DMS153 treated with DMSO at 0.1 percent for 48 hours (cell line): Measurements from ENCODE around the gene SHB.

Experiments
- DNase-seq: peaks from one replicate; lab custom pipeline; 2025; ENCODE audit not compliant: unreplicated experiment; lab: John Stamatoyannopoulos, UW

Gene SHB

GRCh38 chr9:37956904-37957663, 111.9 kb downstream of the SHB start:
- DNase-seq: no peak

DNA sequence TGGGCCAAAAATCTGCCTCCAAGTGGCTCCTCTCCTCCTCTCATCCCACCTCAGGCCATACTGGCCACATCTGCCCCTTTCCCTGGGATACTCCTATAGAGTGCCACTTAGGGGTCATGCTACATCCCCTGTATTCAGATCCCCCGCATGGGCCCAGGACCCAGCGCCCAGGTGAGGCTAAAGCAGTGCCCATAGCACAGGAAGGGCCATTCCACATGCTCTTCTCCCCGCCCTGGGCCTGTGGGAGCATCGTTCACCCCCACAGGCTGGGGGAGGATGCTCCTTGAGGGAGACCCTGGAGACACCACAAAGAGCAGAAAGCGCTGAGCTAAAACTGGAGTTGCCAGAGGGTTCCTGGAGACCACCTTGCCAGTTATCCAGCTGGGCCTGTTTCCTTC, 112.6 kb downstream of the SHB start:
- no peak for DNase-seq

DNA sequence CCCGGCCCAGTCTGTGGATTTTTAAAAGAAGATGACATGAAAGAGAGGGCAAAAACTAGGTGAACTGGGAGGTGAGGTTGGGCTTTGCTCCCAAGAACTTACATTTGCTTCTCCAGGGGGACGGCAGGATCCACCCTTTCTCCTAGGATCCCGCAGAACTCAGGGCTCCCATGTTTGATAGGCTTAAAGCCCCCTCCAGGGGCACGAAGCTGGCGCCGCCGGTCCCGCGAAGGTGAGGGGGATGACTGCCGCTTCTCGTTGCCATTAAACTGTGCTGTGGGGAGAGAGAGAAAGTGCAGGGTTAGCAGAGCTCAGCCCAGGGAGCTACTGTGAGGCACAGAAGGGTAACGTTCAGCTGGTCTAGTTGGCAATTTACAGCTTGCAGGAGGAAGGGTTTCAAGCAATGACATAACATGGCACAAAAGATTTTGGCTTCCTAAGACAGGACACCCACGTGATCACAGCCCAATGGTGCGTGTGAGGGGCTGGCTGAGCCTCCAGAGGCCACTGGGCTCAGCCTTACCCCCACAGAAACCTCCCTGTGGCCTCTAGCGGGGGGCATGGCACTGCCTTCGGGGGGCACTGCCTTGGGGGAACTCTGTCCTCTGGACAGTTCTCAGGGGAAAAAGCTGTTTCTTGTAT, 113.1 kb downstream of the SHB start:
- DNase-seq: no peak

DNA sequence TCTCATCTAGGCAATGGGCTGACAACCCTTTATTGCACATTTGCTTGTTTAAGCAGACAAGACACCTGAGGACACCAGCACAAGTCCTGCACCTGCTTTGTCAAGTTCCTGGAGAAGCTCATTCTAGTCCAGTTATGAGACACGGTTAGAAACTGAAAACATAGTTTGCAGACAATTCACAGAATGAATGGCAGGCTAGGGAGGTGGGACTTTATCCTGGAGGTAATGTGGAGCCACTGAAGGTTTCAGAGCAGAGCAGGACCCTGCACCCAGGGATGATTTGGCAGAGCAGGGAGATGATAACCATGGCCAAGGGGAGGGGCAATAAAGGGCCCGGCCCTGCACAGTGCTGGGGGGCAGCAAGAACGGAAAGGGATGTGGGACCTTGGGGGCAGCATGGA, 114.4 kb downstream of the SHB start:
- no peak for DNase-seq

- no peak for DNase-seq
Observed at GRCh38 chr9:37953775-37954437, 115.1 kb downstream of the SHB start.

- DNase-seq: no peak
Observed at GRCh38 chr9:37953206-37953774, 115.7 kb downstream of the SHB start.

GRCh38 chr9:37952731-37953130, 116.3 kb downstream of the SHB start:
- DNase-seq: no peak

DNA sequence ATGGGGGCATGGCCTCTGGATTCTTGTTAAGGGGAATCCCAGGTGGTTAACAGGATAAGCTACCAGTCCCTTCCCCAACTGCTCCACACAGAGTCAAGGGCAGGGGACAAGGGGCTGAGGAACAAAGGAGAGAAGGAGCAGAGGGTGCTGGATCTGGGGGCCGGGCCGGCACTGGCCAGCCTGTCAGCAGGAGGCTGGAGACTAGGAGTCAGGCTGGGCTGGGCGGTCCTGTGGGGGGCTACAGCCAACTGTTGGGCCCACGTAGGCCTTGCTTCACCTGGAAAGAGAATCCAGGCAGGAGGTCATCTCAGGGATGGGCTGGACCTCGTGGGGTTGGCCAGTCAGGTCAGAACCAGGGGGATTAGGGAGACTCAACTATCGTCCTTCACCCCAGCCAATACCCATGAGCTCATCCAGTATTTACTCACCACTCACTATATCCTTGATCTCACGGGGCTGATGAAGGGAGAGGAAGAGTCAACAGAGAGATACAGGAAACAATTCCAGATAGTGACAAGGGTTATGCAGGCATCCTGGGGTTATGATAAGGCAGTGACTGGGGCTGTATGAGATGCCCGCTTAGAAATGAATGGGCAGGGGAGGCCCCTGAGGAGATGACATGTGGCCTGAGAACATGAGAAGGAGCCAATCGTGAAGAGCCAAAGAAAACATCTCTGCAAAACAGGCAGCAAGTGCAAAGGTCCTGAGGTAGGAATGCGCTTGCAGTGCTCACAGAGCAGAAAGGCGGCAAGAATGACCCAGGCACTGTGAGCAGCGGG, 117.2 kb downstream of the SHB start:
- no peak for DNase-seq

- no peak for DNase-seq
Observed at GRCh38 chr9:37950561-37950960, 118.5 kb downstream of the SHB start.

DNA sequence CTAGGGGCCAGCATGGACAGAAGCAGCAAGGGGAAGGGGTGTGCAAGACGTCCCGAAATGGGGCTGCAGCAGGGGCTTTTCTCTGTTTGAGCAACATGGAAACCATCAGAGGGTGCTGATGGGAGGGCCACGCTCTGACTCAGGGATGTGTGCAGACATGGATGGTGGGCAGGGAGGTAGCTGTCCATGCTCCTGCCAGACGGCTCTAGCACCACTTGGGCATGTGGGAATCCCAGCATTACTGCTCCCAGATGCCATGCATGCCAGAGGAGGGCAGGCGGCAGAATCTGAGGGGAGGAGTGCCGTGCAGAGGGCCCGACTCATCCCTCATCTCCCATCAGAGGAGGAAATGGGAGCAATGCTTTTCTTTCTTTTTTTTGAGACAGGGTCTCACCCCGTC, 119.5 kb downstream of the SHB start:
- DNase-seq: no peak

DNA sequence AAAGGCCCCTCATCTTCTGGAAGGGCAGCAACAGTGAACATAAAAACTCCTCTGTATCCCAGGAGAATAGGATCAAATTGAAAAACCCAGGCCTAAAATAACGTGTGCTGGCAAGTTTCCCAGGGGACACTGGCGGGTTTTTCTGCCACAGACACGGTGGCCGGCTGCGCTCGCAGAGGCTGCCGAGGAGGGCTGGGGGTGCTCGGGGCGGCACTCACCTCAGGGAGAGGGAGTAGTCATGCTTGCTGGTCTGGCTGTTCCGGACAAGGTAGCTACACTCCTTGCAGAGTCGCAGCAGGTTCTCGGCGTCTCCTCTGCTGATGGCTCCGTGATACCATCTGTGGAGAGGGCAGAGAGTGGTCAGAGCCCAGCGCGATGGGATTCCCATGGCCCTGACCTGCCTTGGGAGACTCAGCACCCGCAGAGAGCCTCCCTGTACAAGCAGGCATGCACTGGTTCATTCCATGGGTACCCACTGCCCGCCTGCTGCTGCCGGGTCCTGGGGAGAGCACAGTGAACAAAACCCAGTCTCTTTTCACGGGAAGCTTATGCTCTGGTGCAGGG, 120.5 kb downstream of the SHB start:
- DNase-seq: no peak

DNA sequence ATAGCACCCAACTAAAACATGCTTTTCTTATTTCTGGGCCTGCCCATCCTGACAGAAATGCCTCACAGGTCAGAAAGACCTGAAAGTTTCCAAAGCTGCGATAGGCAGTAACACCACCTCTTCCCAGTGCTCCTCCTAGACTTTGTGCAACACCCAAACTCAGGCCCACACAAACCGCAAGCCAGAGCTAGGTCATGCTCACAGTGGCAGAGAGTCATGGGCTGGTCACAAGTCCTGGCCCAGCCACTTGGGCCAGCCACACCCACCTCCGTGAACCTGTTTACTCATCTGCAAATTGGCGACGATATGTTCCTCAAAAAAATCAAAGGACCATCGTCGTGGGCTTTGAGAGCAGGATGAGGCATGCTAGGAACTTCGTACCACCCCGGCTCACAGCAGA, 121.0 kb downstream of the SHB start:
- no peak for DNase-seq

GRCh38 chr9:37947471-37947870, 121.6 kb downstream of the SHB start:
- no peak for DNase-seq

GRCh38 chr9:37946971-37947370, 122.1 kb downstream of the SHB start:
- no peak for DNase-seq

DNA sequence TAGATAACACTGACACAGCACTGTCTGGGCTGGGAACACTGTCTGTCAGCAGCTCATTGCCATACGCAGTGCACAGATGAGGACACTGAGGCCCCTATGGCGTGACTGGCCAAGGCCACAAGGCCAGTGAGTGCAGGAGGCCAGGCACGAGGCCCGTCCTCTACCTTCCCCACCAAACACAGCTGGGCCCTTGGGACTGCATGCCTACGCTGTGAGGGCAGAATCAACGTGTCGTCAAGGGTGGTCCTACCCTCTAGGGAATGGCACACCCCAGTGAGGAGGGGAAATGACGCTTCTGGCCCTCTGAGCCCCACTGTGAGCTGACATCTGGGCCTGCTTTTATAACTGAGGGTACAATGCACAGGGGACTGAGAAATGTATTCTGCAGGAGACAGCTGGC, 123.0 kb downstream of the SHB start:
- no peak for DNase-seq

DNA sequence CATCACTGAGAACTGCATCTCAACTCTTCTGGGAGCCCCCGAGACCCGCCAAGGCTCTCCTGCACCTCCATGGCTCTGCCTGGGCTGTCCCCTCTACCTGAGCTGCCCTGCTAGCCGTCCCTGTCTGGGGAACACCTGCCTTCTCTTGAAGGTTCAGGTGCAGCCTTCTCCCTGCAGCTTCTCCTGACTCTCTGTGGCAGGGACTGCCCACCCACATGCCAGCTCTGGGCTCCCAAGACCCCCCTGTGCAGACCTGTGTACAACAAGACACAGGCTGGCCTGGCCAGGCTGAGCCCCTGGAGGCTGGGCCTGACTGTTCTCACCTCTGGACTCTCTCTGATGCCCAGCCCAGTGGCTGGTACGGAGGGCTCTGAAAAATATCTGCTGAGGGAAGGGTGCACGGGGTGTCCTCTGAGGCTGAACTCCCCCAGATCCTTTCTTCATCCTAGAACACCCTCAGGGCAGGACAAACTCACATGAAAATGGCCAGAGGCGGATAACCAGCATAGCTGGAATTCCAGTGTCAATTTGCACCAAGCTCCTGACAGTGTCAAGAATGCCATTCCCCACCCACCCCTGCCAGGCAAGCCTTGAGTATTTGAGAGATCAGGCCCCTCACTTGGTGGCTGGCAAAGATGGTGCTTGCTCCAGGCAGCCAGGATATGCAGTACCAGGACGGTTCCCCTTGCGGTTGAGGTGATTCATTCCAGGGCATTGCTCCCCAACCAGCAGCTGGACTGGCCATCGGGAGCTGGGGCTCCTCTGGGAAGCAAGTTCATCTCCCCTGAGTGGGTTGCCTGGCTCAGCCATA, 124.2 kb downstream of the SHB start:
- DNase-seq: no peak

- no peak for DNase-seq
Observed at GRCh38 chr9:37944266-37944650, 124.8 kb downstream of the SHB start.

GRCh38 chr9:37943345-37944265, 125.4 kb downstream of the SHB start:
- no peak for DNase-seq
